ENCODE results near the gene GRIK4.
"Not testable (repeated sequence)": the region's sequence is repeated elsewhere in the genome, so short reads cannot be mapped to it uniquely, and the experiment has no call there.

Gene GRIK4

GRCh38 chr11:120610111-120610510 is 98.6 kb downstream of the GRIK4 start:
- DNase-seq, result no peak

- no peak for DNase-seq
These were observed 100.0 kb downstream of the GRIK4 start for GRCh38 chr11:120611581-120611980.

- peak; percentile 30 for DNase-seq
These were observed 101.1 kb downstream of the GRIK4 start for GRCh38 chr11:120612513-120613263.

GRCh38 chr11:120613264-120614226 is 102.0 kb downstream of the GRIK4 start:
- DNase-seq, result no peak

- DNase-seq, result no peak
These were observed 103.8 kb downstream of the GRIK4 start for GRCh38 chr11:120615391-120615790.

- no peak for DNase-seq
These were observed 106.9 kb downstream of the GRIK4 start for GRCh38 chr11:120618399-120618798.

- peak; percentile 64 for DNase-seq
These were observed 110.8 kb downstream of the GRIK4 start for GRCh38 chr11:120622189-120622875.

GRCh38 chr11:120624992-120625391 is 113.4 kb downstream of the GRIK4 start:
- not testable (repeated sequence) for DNase-seq

- no peak for DNase-seq
These were observed 114.0 kb downstream of the GRIK4 start for GRCh38 chr11:120625565-120625964.

- DNase-seq, result no peak
These were observed 115.2 kb downstream of the GRIK4 start for GRCh38 chr11:120626791-120627190.

GRCh38 chr11:120627327-120628163 is 116.0 kb downstream of the GRIK4 start:
- DNase-seq, result no peak

GRCh38 chr11:120629407-120630080 is 118.0 kb downstream of the GRIK4 start:
- no peak for DNase-seq

- no peak for DNase-seq
These were observed 118.6 kb downstream of the GRIK4 start for GRCh38 chr11:120630122-120630521.

- peak; percentile 71 for DNase-seq
These were observed 121.0 kb downstream of the GRIK4 start for GRCh38 chr11:120632579-120632978.

GRCh38 chr11:120633616-120634393 is 122.3 kb downstream of the GRIK4 start:
- peak; percentile 46 for DNase-seq

GRCh38 chr11:120634706-120635105 is 123.2 kb downstream of the GRIK4 start:
- no peak for DNase-seq

GRCh38 chr11:120635136-120635810 is 123.7 kb downstream of the GRIK4 start:
- DNase-seq, result peak; percentile 27

GRCh38 chr11:120637131-120637530 is 125.6 kb downstream of the GRIK4 start:
- no peak for DNase-seq

GRCh38 chr11:120642196-120642894 is 130.8 kb downstream of the GRIK4 start:
- DNase-seq, result no peak

GRCh38 chr11:120643284-120643683 is 131.7 kb downstream of the GRIK4 start:
- no peak for DNase-seq

Data from hematopoietic multipotent progenitor cell treated with erythropoietin and hydrocortisone succinate and interleukin-3 and kit ligand, for 4 days (in vitro differentiated cells).